Measurements from ENCODE around the gene CCDC198. TPM values are rescaled to one million over a fixed set of nuclear protein-coding genes. Genes with fewer than 3 reads are reported as not detected.

The CCDC198 gene
- polyA plus RNA-seq, 1 donor from 2014 or later, result not detected

DNA sequence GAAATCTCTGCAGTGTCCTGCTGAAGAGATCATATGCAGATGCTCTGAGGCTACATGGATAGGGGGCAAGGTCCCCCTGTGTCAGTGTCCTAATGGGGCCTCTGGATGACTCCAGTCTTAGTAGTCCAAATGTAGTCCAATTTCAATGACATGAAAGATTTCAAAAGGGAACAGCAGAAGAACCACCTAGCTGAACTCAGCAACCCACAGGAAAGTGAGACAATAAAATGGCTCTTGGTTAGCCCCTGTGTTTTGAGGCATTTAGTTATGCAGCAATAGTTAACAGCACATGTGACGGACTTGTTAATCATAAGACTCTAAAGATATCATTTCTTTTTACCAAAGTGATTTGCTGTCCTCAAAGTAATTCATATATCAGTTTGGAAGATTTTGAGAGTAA is 22.7 kb downstream of the CCDC198 start:
- Histone ChIP-seq H2AFZ (ENCODE audit: low read depth, low read length) (no peak overlapping the region), H3K4me3 (ENCODE audit: low read length) (no peak overlapping the region), H3K36me3 (ENCODE audit: insufficient read depth, low read length) (no peaks in the 10 kb centered on the region), H3K79me2 (replicated peaks; ENCODE audit: insufficient read depth, low read length) (no peaks in the 10 kb centered on the region), H3K9me2 (ENCODE audit: insufficient read depth, low read length) (no peaks in the 10 kb centered on the region), H3K4me2 (ENCODE audit: low read length) (no peak overlapping the region), H3K27ac (ENCODE audit: low read length) (no peak overlapping the region), H4K20me1 (ENCODE audit: insufficient read depth) (no peaks in the 10 kb centered on the region), H3K27me3 (ENCODE audit: insufficient read depth, low read depth, low read length) (no peaks in the 10 kb centered on the region), H3F3A (ENCODE audit: insufficient read depth, low read length, poor library complexity, severe bottlenecking) (no peaks in the 10 kb centered on the region), H3K9me3 (ENCODE audit: low read length) (no peaks in the 10 kb centered on the region), H3K9ac (ENCODE audit: low read length) (no peak overlapping the region)
- TF ChIP-seq SMC3 (conservative IDR thresholded peaks at IDR 0.05; ENCODE audit: poor library complexity), result no peak
- no peak for TF ChIP-seq EP300 (conservative IDR thresholded peaks at IDR 0.05; ENCODE audit: poor library complexity, severe bottlenecking)
- TF ChIP-seq TAF1 (IDR thresholded peaks at IDR 0.05; ENCODE audit: low read depth), result no peak
- TF ChIP-seq EZH2 (IDR thresholded peaks at IDR 0.05; ENCODE audit: borderline replicate concordance, insufficient read depth, low read length, poor library complexity, severe bottlenecking), result no peak
- TF ChIP-seq POLR2AphosphoS5 (IDR thresholded peaks at IDR 0.05), result no peak
- no peak for TF ChIP-seq RAD21 (conservative IDR thresholded peaks at IDR 0.05)
- TF ChIP-seq, protein P1, sequence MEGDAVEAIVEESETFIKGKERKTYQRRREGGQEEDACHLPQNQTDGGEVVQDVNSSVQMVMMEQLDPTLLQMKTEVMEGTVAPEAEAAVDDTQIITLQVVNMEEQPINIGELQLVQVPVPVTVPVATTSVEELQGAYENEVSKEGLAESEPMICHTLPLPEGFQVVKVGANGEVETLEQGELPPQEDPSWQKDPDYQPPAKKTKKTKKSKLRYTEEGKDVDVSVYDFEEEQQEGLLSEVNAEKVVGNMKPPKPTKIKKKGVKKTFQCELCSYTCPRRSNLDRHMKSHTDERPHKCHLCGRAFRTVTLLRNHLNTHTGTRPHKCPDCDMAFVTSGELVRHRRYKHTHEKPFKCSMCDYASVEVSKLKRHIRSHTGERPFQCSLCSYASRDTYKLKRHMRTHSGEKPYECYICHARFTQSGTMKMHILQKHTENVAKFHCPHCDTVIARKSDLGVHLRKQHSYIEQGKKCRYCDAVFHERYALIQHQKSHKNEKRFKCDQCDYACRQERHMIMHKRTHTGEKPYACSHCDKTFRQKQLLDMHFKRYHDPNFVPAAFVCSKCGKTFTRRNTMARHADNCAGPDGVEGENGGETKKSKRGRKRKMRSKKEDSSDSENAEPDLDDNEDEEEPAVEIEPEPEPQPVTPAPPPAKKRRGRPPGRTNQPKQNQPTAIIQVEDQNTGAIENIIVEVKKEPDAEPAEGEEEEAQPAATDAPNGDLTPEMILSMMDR (IDR thresholded peaks at IDR 0.05; ENCODE audit: poor library complexity, severe bottlenecking), result no peak
- TF ChIP-seq MXI1 (conservative IDR thresholded peaks at IDR 0.05; ENCODE audit: poor library complexity, severe bottlenecking), result no peak
- TF ChIP-seq, protein P2, sequence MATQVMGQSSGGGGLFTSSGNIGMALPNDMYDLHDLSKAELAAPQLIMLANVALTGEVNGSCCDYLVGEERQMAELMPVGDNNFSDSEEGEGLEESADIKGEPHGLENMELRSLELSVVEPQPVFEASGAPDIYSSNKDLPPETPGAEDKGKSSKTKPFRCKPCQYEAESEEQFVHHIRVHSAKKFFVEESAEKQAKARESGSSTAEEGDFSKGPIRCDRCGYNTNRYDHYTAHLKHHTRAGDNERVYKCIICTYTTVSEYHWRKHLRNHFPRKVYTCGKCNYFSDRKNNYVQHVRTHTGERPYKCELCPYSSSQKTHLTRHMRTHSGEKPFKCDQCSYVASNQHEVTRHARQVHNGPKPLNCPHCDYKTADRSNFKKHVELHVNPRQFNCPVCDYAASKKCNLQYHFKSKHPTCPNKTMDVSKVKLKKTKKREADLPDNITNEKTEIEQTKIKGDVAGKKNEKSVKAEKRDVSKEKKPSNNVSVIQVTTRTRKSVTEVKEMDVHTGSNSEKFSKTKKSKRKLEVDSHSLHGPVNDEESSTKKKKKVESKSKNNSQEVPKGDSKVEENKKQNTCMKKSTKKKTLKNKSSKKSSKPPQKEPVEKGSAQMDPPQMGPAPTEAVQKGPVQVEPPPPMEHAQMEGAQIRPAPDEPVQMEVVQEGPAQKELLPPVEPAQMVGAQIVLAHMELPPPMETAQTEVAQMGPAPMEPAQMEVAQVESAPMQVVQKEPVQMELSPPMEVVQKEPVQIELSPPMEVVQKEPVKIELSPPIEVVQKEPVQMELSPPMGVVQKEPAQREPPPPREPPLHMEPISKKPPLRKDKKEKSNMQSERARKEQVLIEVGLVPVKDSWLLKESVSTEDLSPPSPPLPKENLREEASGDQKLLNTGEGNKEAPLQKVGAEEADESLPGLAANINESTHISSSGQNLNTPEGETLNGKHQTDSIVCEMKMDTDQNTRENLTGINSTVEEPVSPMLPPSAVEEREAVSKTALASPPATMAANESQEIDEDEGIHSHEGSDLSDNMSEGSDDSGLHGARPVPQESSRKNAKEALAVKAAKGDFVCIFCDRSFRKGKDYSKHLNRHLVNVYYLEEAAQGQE (IDR thresholded peaks at IDR 0.05; ENCODE audit: borderline replicate concordance), result no peak

DNA sequence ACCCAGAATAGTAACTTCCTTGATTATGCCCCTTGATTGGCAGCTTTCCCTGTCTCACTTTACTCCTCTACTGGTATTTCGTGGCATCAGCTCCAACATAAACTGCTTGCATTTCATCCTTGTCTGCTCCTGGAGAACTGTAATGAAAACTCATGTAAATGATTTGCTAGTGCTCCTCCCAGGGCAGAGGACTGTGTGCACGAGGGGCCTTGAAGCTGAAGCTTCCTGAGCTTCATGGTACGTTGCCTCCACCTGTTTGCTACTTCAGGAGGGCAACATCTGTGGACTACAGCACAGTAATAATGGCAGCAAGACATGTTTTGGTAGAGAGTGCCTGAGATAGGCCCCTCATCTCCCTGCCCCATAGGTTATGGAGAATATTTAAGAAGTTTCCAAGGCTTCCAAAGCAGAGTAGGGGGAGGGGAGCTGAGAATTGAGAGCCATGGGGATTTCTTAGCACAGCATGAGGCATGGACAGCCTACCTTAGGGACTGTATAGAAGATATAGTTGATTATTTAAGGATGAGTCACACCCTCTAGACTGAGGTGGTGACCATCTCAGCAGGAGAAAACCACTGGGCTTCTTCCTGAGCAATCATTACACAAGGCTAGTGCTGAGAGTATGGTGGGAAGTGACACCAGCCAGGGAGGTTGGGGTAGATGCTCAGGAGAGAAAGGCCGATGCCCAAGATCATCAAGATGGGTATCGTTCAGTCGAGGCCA is 29.5 kb downstream of the CCDC198 start:
- Histone ChIP-seq H2AFZ (ENCODE audit: low read depth, low read length) (no peak overlapping the region), H3K9me2 (ENCODE audit: insufficient read depth, low read length) (no peaks in the 10 kb centered on the region)
- no peak for TF ChIP-seq POLR2AphosphoS5 (IDR thresholded peaks at IDR 0.05)

More for the DNA sequence above, 29.5 kb downstream of the CCDC198 start:
- no peaks in the 10 kb centered on the region for H3K36me3 ChIP-seq (ENCODE audit: insufficient read depth, low read length)
- H3K27me3 ChIP-seq (ENCODE audit: insufficient read depth, low read depth, low read length), result no peaks in the 10 kb centered on the region
- no peak overlapping the region for H3K4me3 ChIP-seq (ENCODE audit: low read length)
- no peaks in the 10 kb centered on the region for H3K79me2 ChIP-seq (replicated peaks; ENCODE audit: insufficient read depth, low read length)
- no peak overlapping the region for H3K4me2 ChIP-seq (ENCODE audit: low read length)
- no peak overlapping the region for H3K27ac ChIP-seq (ENCODE audit: low read length)
- H3K9ac ChIP-seq (ENCODE audit: low read length), result no peak overlapping the region
- no peaks in the 10 kb centered on the region for H4K20me1 ChIP-seq (ENCODE audit: insufficient read depth)
- H3K9me3 ChIP-seq (ENCODE audit: low read length), result no peaks in the 10 kb centered on the region
- no peaks in the 10 kb centered on the region for H3F3A ChIP-seq (ENCODE audit: insufficient read depth, low read length, poor library complexity, severe bottlenecking)
